HG02885 (cell line): Measurements from ENCODE around the gene INSM1.

Experiments used
- ATAC-seq: cut with Tn5 transposase; IDR thresholded peaks from one replicate; pipeline ENCODE4 v1.9.1; 2021; ENCODE audit warnings: mild to moderate bottlenecking; ENCODE audit not compliant: unreplicated experiment, poor library complexity

Gene INSM1

GRCh38 chr20:20391766-20392165 is 23.9 kb downstream of the INSM1 start:
- no peak for ATAC-seq

GRCh38 chr20:20393207-20394120 is 25.6 kb downstream of the INSM1 start:
- ATAC-seq: no peak

GRCh38 chr20:20395087-20395486 is 27.2 kb downstream of the INSM1 start:
- ATAC-seq: no peak

- no peak for ATAC-seq
These were observed 28.1 kb downstream of the INSM1 start for GRCh38 chr20:20395903-20396568.

GRCh38 chr20:20396794-20397193 is 28.9 kb downstream of the INSM1 start:
- ATAC-seq: no peak

GRCh38 chr20:20398123-20398522 is 30.2 kb downstream of the INSM1 start:
- no peak for ATAC-seq

- no peak for ATAC-seq
These were observed 31.9 kb downstream of the INSM1 start for GRCh38 chr20:20399531-20400500.

- ATAC-seq: no peak
These were observed 34.1 kb downstream of the INSM1 start for GRCh38 chr20:20401991-20402390.

GRCh38 chr20:20404633-20405032 is 36.7 kb downstream of the INSM1 start:
- no peak for ATAC-seq

GRCh38 chr20:20405623-20406022 is 37.7 kb downstream of the INSM1 start:
- no peak for ATAC-seq

GRCh38 chr20:20406306-20406705 is 38.4 kb downstream of the INSM1 start:
- ATAC-seq: no peak

GRCh38 chr20:20407891-20408805 is 40.2 kb downstream of the INSM1 start:
- ATAC-seq: no peak

GRCh38 chr20:20409331-20409730 is 41.4 kb downstream of the INSM1 start:
- ATAC-seq: no peak

- no peak for ATAC-seq
These were observed 42.8 kb downstream of the INSM1 start for GRCh38 chr20:20410678-20411077.

GRCh38 chr20:20411402-20411801 is 43.5 kb downstream of the INSM1 start:
- no peak for ATAC-seq

GRCh38 chr20:20411836-20412235 is 43.9 kb downstream of the INSM1 start:
- no peak for ATAC-seq

- ATAC-seq: no peak
These were observed 44.8 kb downstream of the INSM1 start for GRCh38 chr20:20412750-20413149.

- no peak for ATAC-seq
These were observed 45.9 kb downstream of the INSM1 start for GRCh38 chr20:20413810-20414281.

- no peak for ATAC-seq
These were observed 46.8 kb downstream of the INSM1 start for GRCh38 chr20:20414640-20415220.
